Activated T-helper 2 cell treated with anti-CD3 and anti-CD28 coated beads, Interferon-gamma antibody, Interleukin-2, Interleukin-4, amounts not matched to agents 10 μg/mL and 5 μg/mL and 100 μg/mL, durations not matched to agents 14 hours and 24 hours and 36 hours (primary cell): ENCODE measurements around the gene DLG2. TPM values are rescaled to one million over a fixed set of nuclear protein-coding genes. Genes with fewer than 3 reads are reported as not detected.

Experiments used
- DNase-seq: peaks from one replicate; pipeline ENCODE4 v3.0.0; 2021; ENCODE audit warnings: low spot score
- H3K27ac Mint-ChIP-seq: one replicate; pipeline ENCODE4 v1.8.0; 2021; ENCODE audit warnings: mixed read lengths
- H3K27me3 Mint-ChIP-seq: one replicate; pipeline ENCODE4 v1.8.0; 2021; ENCODE audit warnings: low read depth, mixed read lengths
- H3K36me3 Mint-ChIP-seq: one replicate; pipeline ENCODE4 v1.8.0; 2021; ENCODE audit warnings: low read depth, mixed read lengths
- H3K4me1 Mint-ChIP-seq: one replicate; pipeline ENCODE4 v1.8.0; 2021; ENCODE audit warnings: low read depth, mixed read lengths
- H3K4me3 Mint-ChIP-seq: one replicate; pipeline ENCODE4 v1.8.0; 2021; ENCODE audit warnings: low read depth, mild to moderate bottlenecking, moderate library complexity, mixed read lengths
- H3K9me3 Mint-ChIP-seq: one replicate; pipeline ENCODE4 v1.8.0; 2021; ENCODE audit warnings: mixed read lengths
- intact Hi-C: fragments of 100-400 bp; cut with micrococcal nuclease; formaldehyde crosslinking; loops from one replicate; pipeline ENCODE4 v1.15.1; 2023
- total RNA-seq: library from RNA; stranded (reverse); gene quantifications from 2 replicates; pipeline ENCODE4 v1.2.3, GENCODE V29; 2022

The DLG2 gene
- total RNA-seq, 1 donor from 2014 or later, result 1.8 TPM

DNA sequence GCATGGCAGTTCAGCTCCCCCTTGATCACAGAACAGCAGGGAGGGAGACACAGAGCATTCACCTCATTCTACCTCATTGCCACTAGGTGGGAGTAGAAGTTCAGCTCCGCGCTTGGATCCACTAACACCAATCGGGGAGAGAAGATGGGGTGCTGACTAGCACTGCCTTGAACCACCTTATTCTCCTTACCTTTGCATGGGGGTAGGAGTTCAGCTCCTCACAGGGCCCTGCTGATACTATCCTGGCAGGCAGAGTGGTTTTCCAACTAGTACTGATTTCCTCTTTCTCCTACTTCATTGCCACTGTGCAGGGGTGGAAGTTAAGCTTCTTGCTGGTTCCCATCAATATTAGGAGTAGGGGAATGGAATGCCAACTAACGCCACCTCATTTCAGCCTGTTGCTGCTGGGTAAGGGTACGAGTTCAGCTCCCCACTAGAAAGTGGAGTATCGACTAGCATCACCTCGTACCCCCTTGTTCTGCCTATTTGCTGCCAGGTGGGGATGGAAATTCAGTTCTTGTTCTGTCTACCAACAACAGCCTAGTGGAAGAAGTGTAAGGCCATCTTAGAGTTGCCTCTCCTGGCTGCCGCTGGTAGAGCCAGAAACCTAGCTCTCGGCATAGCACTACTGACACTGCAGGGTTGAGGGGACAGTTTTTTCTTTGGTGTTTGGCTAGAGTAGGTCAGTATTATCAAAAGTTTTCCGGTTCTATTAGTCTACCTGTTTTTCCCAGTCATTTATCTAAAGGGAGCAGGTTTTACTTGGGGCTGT is 1790.1 kb downstream of the DLG2 start:
- intact Hi-C loops, result loop anchor here (10.0 kb wide), 1 partner anchor 728 kb away; no protein-coding TSS in a partner anchor
- no peaks in the 10 kb centered on the region for H3K36me3 Mint-ChIP-seq
- no peaks in the 10 kb centered on the region for H3K9me3 Mint-ChIP-seq
- H3K27ac Mint-ChIP-seq, result no peak overlapping the region
- no peak for DNase-seq
- no peaks in the 10 kb centered on the region for H3K27me3 Mint-ChIP-seq
- H3K4me1 Mint-ChIP-seq, result peaks cover 2% of the 10 kb centered on the region
- H3K4me3 Mint-ChIP-seq, result no peak overlapping the region

DNA sequence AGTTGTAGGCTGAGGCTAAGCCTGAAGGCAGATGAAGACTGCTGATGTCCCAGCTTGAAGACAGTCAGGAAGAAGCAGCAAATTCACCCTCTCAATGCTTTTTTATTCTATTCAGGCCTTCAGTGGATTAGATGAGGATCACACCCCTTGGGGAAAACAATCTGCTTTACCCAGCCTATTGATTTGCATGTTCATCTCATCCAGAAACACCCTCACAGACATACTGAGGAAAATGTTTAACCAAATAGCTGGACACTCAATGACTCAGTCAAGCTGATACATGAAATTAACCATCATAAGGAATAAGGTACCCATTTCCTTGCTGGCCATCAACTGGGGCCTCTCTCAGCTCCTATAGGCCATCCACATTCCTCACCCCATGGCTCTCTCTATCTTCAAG is 1791.1 kb downstream of the DLG2 start:
- H3K36me3 Mint-ChIP-seq, result no peaks in the 10 kb centered on the region
- no peak overlapping the region for H3K27ac Mint-ChIP-seq
- H3K4me1 Mint-ChIP-seq, result peaks cover 2% of the 10 kb centered on the region
- no peaks in the 10 kb centered on the region for H3K9me3 Mint-ChIP-seq
- intact Hi-C loops, result loop anchor here (10.0 kb wide), 1 partner anchor 729 kb away; no protein-coding TSS in a partner anchor
- H3K27me3 Mint-ChIP-seq, result no peaks in the 10 kb centered on the region
- no peak for DNase-seq
- H3K4me3 Mint-ChIP-seq, result no peak overlapping the region

DNA sequence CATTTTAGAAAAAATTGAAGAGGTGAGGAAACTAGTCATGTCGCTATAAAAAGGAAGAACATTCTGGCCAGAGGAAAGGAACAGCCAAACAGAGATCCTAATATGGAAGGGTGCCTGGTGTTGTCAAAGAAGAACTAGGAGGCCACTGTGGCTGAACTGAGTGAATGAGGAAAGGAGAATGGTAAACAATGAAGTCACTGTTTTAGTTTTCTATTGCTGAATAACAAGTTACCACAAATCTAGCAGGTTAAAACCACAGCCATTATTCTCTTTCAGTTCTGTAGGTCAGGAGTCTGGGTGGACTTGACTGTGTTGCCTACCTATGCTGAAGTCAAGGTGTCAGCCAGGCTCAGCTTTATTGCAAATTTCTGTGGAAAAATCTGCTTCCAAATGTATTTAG is 1791.7 kb downstream of the DLG2 start:
- no peaks in the 10 kb centered on the region for H3K9me3 Mint-ChIP-seq
- H3K27me3 Mint-ChIP-seq, result no peaks in the 10 kb centered on the region
- H3K27ac Mint-ChIP-seq, result no peak overlapping the region
- H3K4me1 Mint-ChIP-seq, result peaks cover 2% of the 10 kb centered on the region
- DNase-seq, result no peak
- no peaks in the 10 kb centered on the region for H3K36me3 Mint-ChIP-seq
- no peak overlapping the region for H3K4me3 Mint-ChIP-seq
- intact Hi-C loops, result loop anchor here (10.0 kb wide), 1 partner anchor 729 kb away; no protein-coding TSS in a partner anchor

DNA sequence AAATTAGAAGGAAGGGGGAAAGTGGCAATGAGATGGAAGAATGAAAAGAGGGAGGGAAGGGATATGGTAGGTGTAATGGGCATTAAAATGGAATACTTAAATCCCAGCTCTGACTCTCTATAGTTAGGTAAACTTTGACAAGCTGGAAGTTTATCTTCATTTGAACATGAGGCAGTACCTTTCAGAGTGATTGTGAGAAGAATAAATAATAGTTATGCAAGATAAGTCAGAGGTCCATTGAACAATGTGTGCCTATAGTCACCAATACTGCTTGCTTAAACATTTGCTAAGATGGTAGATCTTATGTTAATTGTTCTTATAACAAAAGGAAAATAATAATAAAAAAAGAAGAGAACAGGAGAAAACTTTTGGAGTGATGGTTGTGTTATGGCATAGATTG is 1795.2 kb downstream of the DLG2 start:
- Mint-ChIP-seq H3K36me3 (no peaks in the 10 kb centered on the region), H3K4me3 (no peak overlapping the region), H3K4me1 (peaks cover 2% of the 10 kb centered on the region), H3K27ac (no peak overlapping the region), H3K27me3 (no peaks in the 10 kb centered on the region), H3K9me3 (no peaks in the 10 kb centered on the region)
- intact Hi-C loops, result loop anchor here (10.0 kb wide), 1 partner anchor 733 kb away; no protein-coding TSS in a partner anchor
- no peak for DNase-seq

DNA sequence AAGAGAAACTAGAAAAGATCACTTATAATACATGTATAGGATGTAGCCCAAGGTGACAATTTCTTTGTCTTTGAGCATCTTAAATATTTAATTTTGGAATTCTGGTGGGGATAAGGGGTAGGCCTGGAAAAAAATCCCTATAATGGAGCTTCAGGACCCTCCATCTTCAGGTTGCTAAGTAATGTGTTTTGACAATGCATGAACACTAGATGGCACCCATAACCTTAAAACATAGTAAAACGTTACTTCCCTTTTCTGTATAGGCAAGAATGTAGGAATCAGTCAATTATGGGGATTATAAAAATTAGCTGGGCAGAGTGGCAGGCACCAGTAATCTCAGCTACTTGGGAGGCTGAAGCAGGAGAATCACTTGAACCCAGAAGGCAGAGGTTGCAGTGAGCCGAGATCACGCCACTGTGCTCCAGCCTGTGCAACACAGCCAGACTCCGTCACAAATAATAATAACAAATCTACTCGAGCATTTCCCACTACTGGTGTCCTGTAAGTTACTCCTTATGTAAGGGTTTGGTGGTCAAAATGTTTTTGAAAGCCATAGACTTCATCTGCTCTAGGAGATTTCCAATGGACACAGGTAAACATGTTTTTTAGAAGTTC is 1799.1 kb downstream of the DLG2 start:
- H3K36me3 Mint-ChIP-seq, result no peaks in the 10 kb centered on the region
- no peaks in the 10 kb centered on the region for H3K4me1 Mint-ChIP-seq
- H3K9me3 Mint-ChIP-seq, result no peaks in the 10 kb centered on the region
- H3K27me3 Mint-ChIP-seq, result no peaks in the 10 kb centered on the region
- no peak overlapping the region for H3K27ac Mint-ChIP-seq
- no peak overlapping the region for H3K4me3 Mint-ChIP-seq
- no peak for DNase-seq
- intact Hi-C loops, result no loop called here

DNA sequence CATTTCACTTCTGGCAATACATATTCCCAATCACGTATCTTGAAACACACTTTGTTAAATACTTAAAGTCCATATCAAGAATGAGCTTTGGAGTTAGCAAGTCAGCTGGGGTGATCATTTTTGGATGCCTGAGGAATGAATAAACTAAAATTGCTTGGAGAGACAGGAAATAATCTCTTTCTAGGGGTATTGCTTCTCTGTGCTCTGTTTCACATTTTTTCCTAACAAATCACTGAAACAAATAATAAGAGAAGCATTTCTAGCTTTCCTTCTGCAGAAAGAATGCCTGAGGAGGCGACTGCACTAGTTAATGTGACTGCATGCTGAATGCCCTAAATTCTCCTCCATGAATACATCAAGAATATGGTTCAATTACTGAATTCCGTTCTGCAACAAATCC is 1799.6 kb downstream of the DLG2 start:
- DNase-seq, result no peak
- H3K27me3 Mint-ChIP-seq, result no peaks in the 10 kb centered on the region
- intact Hi-C loops, result no loop called here
- no peaks in the 10 kb centered on the region for H3K4me1 Mint-ChIP-seq
- no peaks in the 10 kb centered on the region for H3K9me3 Mint-ChIP-seq
- no peak overlapping the region for H3K4me3 Mint-ChIP-seq
- no peak overlapping the region for H3K27ac Mint-ChIP-seq
- no peaks in the 10 kb centered on the region for H3K36me3 Mint-ChIP-seq

DNA sequence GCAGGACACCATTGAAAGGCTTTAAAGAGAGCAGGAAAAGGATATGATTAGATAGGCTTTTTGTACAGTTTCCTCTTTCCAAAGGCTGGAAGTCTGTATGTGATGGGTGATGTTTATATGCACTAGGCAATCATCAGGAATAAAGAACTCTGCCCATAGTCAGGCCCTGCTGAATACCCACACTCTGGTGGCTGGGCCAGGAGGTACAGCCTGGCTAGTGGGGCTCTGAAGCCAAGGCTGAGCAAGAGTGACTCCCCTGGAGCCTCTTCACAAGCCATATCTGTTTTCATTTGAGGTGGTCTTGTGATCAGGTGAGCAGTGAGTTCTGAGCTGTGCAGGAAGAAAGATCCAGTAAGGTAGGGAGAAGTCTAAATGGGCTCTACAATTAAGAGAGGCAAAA is 1801.1 kb downstream of the DLG2 start:
- intact Hi-C loops, result no loop called here
- no peaks in the 10 kb centered on the region for H3K4me1 Mint-ChIP-seq
- no peak overlapping the region for H3K4me3 Mint-ChIP-seq
- DNase-seq, result no peak
- no peaks in the 10 kb centered on the region for H3K27me3 Mint-ChIP-seq
- no peaks in the 10 kb centered on the region for H3K36me3 Mint-ChIP-seq
- no peak overlapping the region for H3K27ac Mint-ChIP-seq
- H3K9me3 Mint-ChIP-seq, result no peaks in the 10 kb centered on the region

DNA sequence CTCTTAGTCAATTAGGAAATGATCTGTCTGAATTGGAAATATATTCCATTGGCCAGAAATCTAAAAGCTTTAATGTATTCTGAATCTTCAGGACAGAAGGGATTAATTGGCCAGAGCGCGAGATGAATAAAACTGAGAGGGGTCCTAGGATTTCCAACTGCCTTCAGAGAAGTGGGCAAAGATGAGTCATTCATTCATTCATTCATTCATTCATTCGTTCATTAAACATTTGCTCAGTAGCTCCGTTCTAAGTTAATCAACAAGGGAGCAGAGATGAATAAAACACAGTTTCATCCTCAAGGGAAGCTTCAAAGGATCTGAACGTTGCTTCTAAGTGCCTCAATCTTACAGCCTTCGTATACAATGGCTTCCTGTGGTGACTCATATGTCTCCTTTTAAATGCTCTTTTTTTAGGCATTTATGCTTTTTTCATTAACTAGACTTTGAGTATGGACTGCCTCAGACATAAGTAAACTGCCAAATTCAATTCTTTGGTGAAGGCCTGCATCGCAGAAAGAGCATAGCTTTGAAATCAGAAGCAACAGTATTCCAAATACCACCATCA is 1803.6 kb downstream of the DLG2 start:
- no peak for DNase-seq
- Mint-ChIP-seq H3K27me3 (no peaks in the 10 kb centered on the region), H3K4me1 (no peaks in the 10 kb centered on the region), H3K4me3 (no peak overlapping the region), H3K9me3 (no peaks in the 10 kb centered on the region), H3K36me3 (no peaks in the 10 kb centered on the region), H3K27ac (no peak overlapping the region)
- intact Hi-C loops, result no loop called here

DNA sequence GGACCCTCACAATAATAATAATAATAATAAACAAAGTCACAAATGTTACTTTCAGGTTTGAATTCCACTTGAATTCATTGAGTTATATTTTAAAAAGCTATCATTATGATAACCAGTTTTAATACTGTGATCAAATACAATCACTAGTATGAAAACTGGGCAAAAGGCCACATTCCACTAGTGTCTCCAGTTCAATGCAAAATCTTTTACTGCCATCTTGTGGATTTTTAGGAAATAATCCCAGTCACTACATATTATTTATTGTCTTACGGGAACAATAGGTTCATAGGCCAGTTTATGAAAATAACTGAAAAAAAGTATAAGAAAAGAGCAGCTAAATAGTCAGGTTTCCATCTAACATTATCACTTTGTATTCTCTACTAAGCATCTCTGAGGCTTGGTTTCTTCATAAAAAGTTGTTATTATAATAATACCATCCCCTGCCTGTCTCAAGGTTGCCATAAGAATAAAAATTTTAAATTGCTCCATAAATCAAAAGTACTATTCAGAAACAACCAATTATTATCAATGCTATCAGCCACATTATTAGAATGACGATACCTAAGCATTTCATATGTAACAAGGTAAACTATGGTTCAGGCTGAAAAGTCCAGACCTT is 1807.1 kb downstream of the DLG2 start:
- intact Hi-C loops, result loop anchor here (2.0 to 5.0 kb wide), 2 partner anchors 527 to 953 kb away; no protein-coding TSS in a partner anchor
- H3K9me3 Mint-ChIP-seq, result no peaks in the 10 kb centered on the region
- no peak for DNase-seq
- peaks cover 2% of the 10 kb centered on the region for H3K27me3 Mint-ChIP-seq
- no peaks in the 10 kb centered on the region for H3K4me1 Mint-ChIP-seq
- H3K36me3 Mint-ChIP-seq, result no peaks in the 10 kb centered on the region
- H3K27ac Mint-ChIP-seq, result no peak overlapping the region
- no peak overlapping the region for H3K4me3 Mint-ChIP-seq

DNA sequence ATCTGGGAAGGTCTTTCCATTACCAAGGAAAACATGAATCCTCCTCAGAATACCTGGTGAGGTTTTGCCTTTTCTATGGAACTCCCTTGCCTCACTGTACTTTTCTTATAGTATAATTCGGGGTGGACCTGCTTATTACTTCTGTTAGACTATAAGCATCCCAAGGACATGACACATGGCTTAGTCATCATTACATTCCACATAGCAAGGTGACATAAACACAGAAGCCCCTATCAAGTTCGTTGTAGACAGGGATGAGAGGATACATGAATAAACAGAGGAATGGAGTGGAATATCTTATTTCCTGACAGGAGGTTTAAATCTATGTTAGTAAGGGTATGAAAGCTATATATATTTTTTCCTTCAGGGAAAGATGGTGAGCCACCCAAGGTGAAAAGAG is 1808.8 kb downstream of the DLG2 start:
- no peak for DNase-seq
- intact Hi-C loops, result loop anchor here (5.0 kb wide), 1 partner anchor 951 kb away; no protein-coding TSS in a partner anchor
- Mint-ChIP-seq H3K4me1 (no peaks in the 10 kb centered on the region), H3K4me3 (no peak overlapping the region), H3K9me3 (no peaks in the 10 kb centered on the region), H3K27me3 (peaks cover 2% of the 10 kb centered on the region), H3K27ac (no peak overlapping the region), H3K36me3 (no peaks in the 10 kb centered on the region)

DNA sequence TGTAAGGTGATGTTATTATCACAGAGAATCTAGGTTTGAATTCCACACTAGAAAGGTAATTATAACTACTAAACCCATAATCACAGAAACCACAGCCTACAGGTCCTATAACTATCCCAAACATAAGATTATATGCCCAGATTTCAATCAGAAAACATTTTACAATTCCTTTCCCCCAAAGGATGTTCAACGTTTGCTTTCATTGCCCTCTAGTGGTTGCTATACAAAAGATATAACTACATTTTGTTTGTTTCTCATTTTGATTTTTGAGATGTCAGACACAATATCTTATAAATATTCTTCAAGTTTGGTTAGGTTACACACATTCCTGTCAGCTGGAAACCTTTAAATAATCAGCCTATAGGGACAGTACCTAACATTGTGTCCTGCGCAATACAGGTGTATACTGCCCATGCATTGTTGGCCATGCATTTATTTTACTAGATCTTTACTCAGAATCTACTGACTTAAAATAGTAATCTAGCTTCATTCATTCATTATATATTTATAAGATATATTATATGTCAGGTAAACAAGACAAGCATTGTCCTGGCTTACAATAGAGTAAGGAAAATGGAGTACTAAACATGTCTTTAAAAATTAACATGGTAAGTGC is 1810.5 kb downstream of the DLG2 start:
- intact Hi-C loops, result loop anchor here (2.0 to 5.0 kb wide), 2 partner anchors 949 to 1098 kb away; no protein-coding TSS in a partner anchor
- no peak overlapping the region for H3K27ac Mint-ChIP-seq
- H3K4me1 Mint-ChIP-seq, result no peaks in the 10 kb centered on the region
- H3K4me3 Mint-ChIP-seq, result no peak overlapping the region
- DNase-seq, result no peak
- H3K9me3 Mint-ChIP-seq, result no peaks in the 10 kb centered on the region
- peaks cover 2% of the 10 kb centered on the region for H3K27me3 Mint-ChIP-seq
- no peaks in the 10 kb centered on the region for H3K36me3 Mint-ChIP-seq

DNA sequence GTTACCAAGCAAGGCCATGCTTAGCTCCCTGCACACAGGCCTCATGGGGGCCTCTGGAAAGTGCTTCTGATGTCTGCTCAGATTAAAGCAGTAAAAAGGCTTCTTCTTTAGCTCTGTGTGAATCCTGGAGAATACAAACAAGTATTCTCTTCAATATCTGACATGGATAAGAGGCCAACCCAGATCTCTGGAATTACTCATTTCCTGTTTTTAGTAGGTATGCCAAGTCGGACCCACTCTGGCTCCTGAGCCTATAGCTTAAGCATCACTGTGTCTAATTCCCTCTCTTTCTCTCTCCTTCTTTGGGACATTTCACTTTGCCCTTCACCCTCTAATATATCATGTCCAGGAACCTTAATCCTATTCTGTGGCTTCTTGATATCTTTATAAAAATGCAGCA is 1811.4 kb downstream of the DLG2 start:
- Mint-ChIP-seq H3K36me3 (no peaks in the 10 kb centered on the region), H3K27me3 (peaks cover 2% of the 10 kb centered on the region), H3K27ac (no peak overlapping the region), H3K9me3 (no peaks in the 10 kb centered on the region), H3K4me3 (no peak overlapping the region), H3K4me1 (no peaks in the 10 kb centered on the region)
- intact Hi-C loops, result loop anchor here (2.0 to 5.0 kb wide), 2 partner anchors 948 to 1097 kb away; no protein-coding TSS in a partner anchor
- no peak for DNase-seq
